ENCODE data around the gene ABCG5.

Gene ABCG5

DNA sequence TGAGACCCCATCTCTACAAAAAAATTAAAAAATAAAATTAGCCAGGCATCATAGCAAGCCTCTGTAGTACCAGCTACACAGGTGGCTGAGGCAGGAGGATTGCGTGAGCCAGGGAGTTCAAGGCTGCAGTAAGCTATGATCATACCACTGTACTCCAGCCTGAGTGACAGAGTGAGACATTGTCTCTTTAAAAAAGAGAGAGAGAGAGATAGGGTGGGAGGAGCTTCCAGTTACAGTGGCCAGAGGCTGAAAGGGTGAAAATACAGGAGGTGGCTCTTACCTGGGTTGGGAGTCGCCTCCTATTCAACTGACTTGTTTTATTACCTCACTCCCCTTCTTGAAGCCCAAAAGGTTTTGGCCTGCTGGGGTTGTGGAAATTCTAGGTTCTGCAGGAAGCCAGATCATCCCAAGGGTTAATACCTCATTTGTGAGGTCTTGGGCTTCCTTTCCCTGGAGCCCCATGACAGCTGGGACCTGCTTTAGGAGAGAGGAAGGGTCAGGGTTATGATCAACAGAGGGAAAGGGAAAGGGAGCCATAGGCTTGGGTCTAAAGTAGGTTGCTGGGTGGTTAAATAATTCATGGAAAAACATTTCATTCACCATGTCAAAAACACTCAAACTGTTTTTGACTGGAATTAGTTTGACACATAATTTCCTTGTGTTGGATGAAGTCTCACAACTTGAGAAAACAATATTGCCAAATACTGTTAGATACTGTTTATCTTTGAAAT is 47.4 kb downstream of the ABCG5 start:
- TF ChIP-seq FOXP2 (optimal IDR thresholded peaks at IDR 0.05; ENCODE audit: borderline replicate concordance, extremely low read depth, extremely low read length, insufficient read depth) (no peak), SIN3A (IDR thresholded peaks at IDR 0.05; ENCODE audit: borderline replicate concordance, insufficient read depth, low read length) (no peak), POLR2AphosphoS5 (IDR thresholded peaks at IDR 0.05; ENCODE audit: low read depth, low read length) (no peak), TAF1 (IDR thresholded peaks at IDR 0.05; ENCODE audit: borderline replicate concordance, insufficient read depth, low read length) (no peak)
- TF ChIP-seq, protein P1, sequence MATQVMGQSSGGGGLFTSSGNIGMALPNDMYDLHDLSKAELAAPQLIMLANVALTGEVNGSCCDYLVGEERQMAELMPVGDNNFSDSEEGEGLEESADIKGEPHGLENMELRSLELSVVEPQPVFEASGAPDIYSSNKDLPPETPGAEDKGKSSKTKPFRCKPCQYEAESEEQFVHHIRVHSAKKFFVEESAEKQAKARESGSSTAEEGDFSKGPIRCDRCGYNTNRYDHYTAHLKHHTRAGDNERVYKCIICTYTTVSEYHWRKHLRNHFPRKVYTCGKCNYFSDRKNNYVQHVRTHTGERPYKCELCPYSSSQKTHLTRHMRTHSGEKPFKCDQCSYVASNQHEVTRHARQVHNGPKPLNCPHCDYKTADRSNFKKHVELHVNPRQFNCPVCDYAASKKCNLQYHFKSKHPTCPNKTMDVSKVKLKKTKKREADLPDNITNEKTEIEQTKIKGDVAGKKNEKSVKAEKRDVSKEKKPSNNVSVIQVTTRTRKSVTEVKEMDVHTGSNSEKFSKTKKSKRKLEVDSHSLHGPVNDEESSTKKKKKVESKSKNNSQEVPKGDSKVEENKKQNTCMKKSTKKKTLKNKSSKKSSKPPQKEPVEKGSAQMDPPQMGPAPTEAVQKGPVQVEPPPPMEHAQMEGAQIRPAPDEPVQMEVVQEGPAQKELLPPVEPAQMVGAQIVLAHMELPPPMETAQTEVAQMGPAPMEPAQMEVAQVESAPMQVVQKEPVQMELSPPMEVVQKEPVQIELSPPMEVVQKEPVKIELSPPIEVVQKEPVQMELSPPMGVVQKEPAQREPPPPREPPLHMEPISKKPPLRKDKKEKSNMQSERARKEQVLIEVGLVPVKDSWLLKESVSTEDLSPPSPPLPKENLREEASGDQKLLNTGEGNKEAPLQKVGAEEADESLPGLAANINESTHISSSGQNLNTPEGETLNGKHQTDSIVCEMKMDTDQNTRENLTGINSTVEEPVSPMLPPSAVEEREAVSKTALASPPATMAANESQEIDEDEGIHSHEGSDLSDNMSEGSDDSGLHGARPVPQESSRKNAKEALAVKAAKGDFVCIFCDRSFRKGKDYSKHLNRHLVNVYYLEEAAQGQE (IDR thresholded peaks at IDR 0.05; ENCODE audit: insufficient read depth in 1 of 2, low read depth in 2 of 2, low read length in 2 of 2): no peak

DNA sequence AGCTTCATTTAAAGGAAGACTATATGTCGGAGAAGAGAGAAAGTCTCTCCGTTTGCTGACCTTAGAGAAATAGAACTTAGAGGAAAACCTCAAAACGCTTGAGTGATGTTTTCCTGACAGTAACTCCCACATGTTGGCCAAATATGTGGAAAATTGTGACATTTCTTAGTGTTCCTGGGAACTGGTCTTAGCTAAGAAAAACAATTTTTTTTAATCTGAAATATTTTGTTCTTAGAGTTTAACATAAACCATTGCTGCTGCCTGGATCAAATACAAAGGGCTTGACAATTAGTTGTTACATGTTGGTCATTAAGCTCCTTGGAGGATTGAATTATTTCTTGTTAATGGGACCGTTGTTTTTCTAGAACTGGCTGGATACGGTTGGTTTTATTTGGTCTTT is 48.5 kb downstream of the ABCG5 start:
- no peak for TF ChIP-seq POLR2AphosphoS5 (IDR thresholded peaks at IDR 0.05; ENCODE audit: low read depth, low read length)
- TF ChIP-seq FOXP2 (optimal IDR thresholded peaks at IDR 0.05; ENCODE audit: borderline replicate concordance, extremely low read depth, extremely low read length, insufficient read depth): no peak
- TF ChIP-seq, protein P1 (IDR thresholded peaks at IDR 0.05; ENCODE audit: insufficient read depth in 1 of 2, low read depth in 2 of 2, low read length in 2 of 2): no peak
- no peak for TF ChIP-seq SIN3A (IDR thresholded peaks at IDR 0.05; ENCODE audit: borderline replicate concordance, insufficient read depth, low read length)
- TF ChIP-seq TAF1 (IDR thresholded peaks at IDR 0.05; ENCODE audit: borderline replicate concordance, insufficient read depth, low read length): no peak

DNA sequence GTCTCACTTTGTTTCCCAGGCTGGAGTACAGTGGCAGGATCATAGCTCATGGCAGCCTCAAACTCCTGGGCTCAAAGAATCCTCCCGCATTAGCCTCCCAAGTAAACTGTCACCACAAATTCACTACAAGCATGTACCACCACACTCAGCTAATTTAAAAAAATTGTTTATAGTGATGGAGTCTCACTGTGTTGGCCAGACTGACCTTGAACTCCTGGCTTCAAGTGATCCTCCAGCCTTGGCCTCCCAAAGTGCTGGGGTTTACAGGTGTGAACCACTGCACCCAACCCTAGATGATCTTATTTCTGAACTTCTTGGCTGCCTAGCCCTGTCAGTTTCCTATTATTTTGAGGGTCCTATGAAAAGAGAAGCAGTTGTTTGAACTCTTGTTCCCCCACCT is 50.0 kb downstream of the ABCG5 start:
- TF ChIP-seq SIN3A (IDR thresholded peaks at IDR 0.05; ENCODE audit: borderline replicate concordance, insufficient read depth, low read length) (no peak), FOXP2 (optimal IDR thresholded peaks at IDR 0.05; ENCODE audit: borderline replicate concordance, extremely low read depth, extremely low read length, insufficient read depth) (no peak), TAF1 (IDR thresholded peaks at IDR 0.05; ENCODE audit: borderline replicate concordance, insufficient read depth, low read length) (no peak), POLR2AphosphoS5 (IDR thresholded peaks at IDR 0.05; ENCODE audit: low read depth, low read length) (no peak)
- TF ChIP-seq, protein P1 (IDR thresholded peaks at IDR 0.05; ENCODE audit: insufficient read depth in 1 of 2, low read depth in 2 of 2, low read length in 2 of 2): no peak

DNA sequence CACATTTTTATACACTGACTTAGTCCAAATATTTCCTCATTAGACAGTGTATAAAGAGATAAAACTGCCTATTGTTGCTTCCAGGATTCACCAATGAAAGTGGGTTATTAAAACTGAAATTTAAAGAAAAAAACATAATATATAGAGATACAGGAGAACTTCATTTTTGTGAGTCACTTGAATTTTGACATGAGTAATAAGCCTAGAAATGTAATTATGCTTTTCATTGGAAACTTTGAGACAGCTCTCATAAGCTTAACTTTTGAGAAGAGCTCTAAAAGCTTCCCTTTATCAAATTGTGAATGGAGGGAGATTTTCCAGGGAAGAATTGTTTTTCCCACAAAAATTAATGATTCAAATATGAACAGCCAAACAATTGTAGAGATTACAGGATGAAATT is 50.7 kb downstream of the ABCG5 start:
- TF ChIP-seq, protein P1 (IDR thresholded peaks at IDR 0.05; ENCODE audit: insufficient read depth in 1 of 2, low read depth in 2 of 2, low read length in 2 of 2): no peak
- no peak for TF ChIP-seq TAF1 (IDR thresholded peaks at IDR 0.05; ENCODE audit: borderline replicate concordance, insufficient read depth, low read length)
- TF ChIP-seq SIN3A (IDR thresholded peaks at IDR 0.05; ENCODE audit: borderline replicate concordance, insufficient read depth, low read length): no peak
- TF ChIP-seq FOXP2 (optimal IDR thresholded peaks at IDR 0.05; ENCODE audit: borderline replicate concordance, extremely low read depth, extremely low read length, insufficient read depth): no peak
- no peak for TF ChIP-seq POLR2AphosphoS5 (IDR thresholded peaks at IDR 0.05; ENCODE audit: low read depth, low read length)
